ENCODE measurements around the gene SPINK8.
A peak's percentile ranks its signal among the peaks of the same experiment; 100 is the strongest.

Gene SPINK8

DNA sequence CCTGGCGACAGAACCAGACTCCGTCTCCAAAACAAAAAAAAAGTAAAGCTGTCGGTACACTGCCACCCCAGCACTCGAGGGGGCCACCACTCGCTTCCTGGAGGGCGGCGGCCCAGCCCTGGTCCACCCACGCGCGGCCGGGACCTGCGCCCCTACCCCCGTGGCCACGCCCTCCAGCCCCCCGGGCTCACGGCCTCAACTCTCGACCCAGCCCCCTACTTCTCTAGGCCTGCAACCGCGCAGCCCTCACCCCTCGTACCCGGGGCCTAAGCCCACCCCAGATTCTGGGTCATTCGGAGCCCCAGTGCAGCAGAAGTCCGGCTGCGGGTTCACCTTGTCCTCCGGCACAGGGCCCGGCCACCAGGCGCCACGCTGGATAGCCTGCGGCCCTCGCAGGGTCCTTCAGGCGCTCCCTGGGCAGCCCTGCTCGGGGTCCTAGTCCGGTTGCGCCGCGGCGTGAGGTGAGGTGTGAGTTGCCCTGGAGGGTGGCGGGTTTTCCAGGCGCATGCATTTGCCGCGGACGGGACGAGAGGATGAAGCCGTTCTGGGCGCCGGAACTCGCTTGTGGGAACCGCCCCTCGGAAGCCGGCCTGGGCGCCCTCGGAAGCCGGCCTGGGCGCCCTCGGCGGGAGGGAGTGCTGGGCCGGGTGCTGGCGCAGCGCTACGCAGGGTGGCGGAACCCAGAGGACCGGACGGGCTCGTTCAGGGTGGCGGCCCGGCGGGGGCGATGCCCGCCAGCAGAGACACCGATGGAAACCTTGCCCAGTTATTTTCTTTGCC lies 32.3 kb downstream of the SPINK8 start, which contains the start of gene NME6 (continued):
- peak; percentile 69; the same call in 1 of the 2 replicates for TF ChIP-seq ZNF423 (tag by site-specific recombination; IDR thresholded peaks at IDR 0.05)
- 0 out of 2 replicates have a peak, but pooled peaks have one; percentile 11 for TF ChIP-seq ZNF146 (tag by site-specific recombination; IDR thresholded peaks at IDR 0.05)
- TF ChIP-seq, protein P1, sequence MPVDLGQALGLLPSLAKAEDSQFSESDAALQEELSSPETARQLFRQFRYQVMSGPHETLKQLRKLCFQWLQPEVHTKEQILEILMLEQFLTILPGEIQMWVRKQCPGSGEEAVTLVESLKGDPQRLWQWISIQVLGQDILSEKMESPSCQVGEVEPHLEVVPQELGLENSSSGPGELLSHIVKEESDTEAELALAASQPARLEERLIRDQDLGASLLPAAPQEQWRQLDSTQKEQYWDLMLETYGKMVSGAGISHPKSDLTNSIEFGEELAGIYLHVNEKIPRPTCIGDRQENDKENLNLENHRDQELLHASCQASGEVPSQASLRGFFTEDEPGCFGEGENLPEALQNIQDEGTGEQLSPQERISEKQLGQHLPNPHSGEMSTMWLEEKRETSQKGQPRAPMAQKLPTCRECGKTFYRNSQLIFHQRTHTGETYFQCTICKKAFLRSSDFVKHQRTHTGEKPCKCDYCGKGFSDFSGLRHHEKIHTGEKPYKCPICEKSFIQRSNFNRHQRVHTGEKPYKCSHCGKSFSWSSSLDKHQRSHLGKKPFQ (tag by site-specific recombination; IDR thresholded peaks at IDR 0.05), result peak; percentile 93
- TF ChIP-seq, protein P2, sequence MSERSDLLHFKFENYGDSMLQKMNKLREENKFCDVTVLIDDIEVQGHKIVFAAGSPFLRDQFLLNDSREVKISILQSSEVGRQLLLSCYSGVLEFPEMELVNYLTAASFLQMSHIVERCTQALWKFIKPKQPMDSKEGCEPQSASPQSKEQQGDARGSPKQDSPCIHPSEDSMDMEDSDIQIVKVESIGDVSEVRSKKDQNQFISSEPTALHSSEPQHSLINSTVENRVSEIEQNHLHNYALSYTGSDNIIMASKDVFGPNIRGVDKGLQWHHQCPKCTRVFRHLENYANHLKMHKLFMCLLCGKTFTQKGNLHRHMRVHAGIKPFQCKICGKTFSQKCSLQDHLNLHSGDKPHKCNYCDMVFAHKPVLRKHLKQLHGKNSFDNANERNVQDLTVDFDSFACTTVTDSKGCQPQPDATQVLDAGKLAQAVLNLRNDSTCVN (tag by site-specific recombination; optimal IDR thresholded peaks at IDR 0.05), result peak; percentile 76
- TF ChIP-seq, protein P3, sequence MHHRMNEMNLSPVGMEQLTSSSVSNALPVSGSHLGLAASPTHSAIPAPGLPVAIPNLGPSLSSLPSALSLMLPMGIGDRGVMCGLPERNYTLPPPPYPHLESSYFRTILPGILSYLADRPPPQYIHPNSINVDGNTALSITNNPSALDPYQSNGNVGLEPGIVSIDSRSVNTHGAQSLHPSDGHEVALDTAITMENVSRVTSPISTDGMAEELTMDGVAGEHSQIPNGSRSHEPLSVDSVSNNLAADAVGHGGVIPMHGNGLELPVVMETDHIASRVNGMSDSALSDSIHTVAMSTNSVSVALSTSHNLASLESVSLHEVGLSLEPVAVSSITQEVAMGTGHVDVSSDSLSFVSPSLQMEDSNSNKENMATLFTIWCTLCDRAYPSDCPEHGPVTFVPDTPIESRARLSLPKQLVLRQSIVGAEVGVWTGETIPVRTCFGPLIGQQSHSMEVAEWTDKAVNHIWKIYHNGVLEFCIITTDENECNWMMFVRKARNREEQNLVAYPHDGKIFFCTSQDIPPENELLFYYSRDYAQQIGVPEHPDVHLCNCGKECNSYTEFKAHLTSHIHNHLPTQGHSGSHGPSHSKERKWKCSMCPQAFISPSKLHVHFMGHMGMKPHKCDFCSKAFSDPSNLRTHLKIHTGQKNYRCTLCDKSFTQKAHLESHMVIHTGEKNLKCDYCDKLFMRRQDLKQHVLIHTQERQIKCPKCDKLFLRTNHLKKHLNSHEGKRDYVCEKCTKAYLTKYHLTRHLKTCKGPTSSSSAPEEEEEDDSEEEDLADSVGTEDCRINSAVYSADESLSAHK (tag by site-specific recombination; IDR thresholded peaks at IDR 0.05), result no peak
- peak; percentile 80; the same call in 1 of the 2 replicates for TF ChIP-seq KLF8 (tag by site-specific recombination; IDR thresholded peaks at IDR 0.05)
- TF ChIP-seq ZNF416 (tag by site-specific recombination; IDR thresholded peaks at IDR 0.05), result no peak
- peak; percentile 83; the same call in 1 of the 2 replicates for TF ChIP-seq ZBTB20 (tag by site-specific recombination; IDR thresholded peaks at IDR 0.05)
- peak; percentile 80; the same call in 1 of the 2 replicates for TF ChIP-seq KLF7 (tag by site-specific recombination; IDR thresholded peaks at IDR 0.05; ENCODE audit: borderline replicate concordance)
- TF ChIP-seq SP7 (tag by site-specific recombination; IDR thresholded peaks at IDR 0.05), result peak; percentile 55; the same call in 1 of the 2 replicates
- TF ChIP-seq KLF10 (tag by site-specific recombination; IDR thresholded peaks at IDR 0.05), result peak; percentile 38; the same call in 1 of the 2 replicates
- peak; percentile 52; the same call in 1 of the 2 replicates for TF ChIP-seq ZNF76 (tag by site-specific recombination; IDR thresholded peaks at IDR 0.05; ENCODE audit: borderline replicate concordance, low read depth)
- 0 out of 2 replicates have a peak, but pooled peaks have one; percentile 8 for TF ChIP-seq RBAK (tag by site-specific recombination; IDR thresholded peaks at IDR 0.05)
- TF ChIP-seq ZNF24 (tag by site-specific recombination; IDR thresholded peaks at IDR 0.05), result 0 out of 2 replicates have a peak, but pooled peaks have one; percentile 65
- TF ChIP-seq SP2 (tag by site-specific recombination; IDR thresholded peaks at IDR 0.05), result peak; percentile 63
- TF ChIP-seq ZSCAN30 (tag by site-specific recombination; IDR thresholded peaks at IDR 0.05), result peak; percentile 24; the same call in 1 of the 2 replicates
- 0 out of 2 replicates have a peak, but pooled peaks have one; percentile 71 for TF ChIP-seq ZNF660 (tag by site-specific recombination; IDR thresholded peaks at IDR 0.05)
- TF ChIP-seq, protein P4, sequence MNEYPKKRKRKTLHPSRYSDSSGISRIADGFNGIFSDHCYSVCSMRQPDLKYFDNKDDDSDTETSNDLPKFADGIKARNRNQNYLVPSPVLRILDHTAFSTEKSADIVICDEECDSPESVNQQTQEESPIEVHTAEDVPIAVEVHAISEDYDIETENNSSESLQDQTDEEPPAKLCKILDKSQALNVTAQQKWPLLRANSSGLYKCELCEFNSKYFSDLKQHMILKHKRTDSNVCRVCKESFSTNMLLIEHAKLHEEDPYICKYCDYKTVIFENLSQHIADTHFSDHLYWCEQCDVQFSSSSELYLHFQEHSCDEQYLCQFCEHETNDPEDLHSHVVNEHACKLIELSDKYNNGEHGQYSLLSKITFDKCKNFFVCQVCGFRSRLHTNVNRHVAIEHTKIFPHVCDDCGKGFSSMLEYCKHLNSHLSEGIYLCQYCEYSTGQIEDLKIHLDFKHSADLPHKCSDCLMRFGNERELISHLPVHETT (tag by site-specific recombination; IDR thresholded peaks at IDR 0.05), result peak; percentile 26; the same call in 1 of the 2 replicates
- TF ChIP-seq ZNF223 (tag by site-specific recombination; IDR thresholded peaks at IDR 0.05), result peak; percentile 85
- TF ChIP-seq ZXDB (tag by site-specific recombination; IDR thresholded peaks at IDR 0.05), result peak; percentile 98
- TF ChIP-seq, protein P5, sequence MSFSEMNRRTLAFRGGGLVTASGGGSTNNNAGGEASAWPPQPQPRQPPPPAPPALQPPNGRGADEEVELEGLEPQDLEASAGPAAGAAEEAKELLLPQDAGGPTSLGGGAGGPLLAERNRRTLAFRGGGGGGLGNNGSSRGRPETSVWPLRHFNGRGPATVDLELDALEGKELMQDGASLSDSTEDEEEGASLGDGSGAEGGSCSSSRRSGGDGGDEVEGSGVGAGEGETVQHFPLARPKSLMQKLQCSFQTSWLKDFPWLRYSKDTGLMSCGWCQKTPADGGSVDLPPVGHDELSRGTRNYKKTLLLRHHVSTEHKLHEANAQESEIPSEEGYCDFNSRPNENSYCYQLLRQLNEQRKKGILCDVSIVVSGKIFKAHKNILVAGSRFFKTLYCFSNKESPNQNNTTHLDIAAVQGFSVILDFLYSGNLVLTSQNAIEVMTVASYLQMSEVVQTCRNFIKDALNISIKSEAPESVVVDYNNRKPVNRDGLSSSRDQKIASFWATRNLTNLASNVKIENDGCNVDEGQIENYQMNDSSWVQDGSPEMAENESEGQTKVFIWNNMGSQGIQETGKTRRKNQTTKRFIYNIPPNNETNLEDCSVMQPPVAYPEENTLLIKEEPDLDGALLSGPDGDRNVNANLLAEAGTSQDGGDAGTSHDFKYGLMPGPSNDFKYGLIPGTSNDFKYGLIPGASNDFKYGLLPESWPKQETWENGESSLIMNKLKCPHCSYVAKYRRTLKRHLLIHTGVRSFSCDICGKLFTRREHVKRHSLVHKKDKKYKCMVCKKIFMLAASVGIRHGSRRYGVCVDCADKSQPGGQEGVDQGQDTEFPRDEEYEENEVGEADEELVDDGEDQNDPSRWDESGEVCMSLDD (tag by site-specific recombination; IDR thresholded peaks at IDR 0.05), result peak; percentile 88
- TF ChIP-seq, protein P6, sequence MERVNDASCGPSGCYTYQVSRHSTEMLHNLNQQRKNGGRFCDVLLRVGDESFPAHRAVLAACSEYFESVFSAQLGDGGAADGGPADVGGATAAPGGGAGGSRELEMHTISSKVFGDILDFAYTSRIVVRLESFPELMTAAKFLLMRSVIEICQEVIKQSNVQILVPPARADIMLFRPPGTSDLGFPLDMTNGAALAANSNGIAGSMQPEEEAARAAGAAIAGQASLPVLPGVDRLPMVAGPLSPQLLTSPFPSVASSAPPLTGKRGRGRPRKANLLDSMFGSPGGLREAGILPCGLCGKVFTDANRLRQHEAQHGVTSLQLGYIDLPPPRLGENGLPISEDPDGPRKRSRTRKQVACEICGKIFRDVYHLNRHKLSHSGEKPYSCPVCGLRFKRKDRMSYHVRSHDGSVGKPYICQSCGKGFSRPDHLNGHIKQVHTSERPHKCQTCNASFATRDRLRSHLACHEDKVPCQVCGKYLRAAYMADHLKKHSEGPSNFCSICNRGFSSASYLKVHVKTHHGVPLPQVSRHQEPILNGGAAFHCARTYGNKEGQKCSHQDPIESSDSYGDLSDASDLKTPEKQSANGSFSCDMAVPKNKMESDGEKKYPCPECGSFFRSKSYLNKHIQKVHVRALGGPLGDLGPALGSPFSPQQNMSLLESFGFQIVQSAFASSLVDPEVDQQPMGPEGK (tag by site-specific recombination; IDR thresholded peaks at IDR 0.05), result peak; percentile 84
- no peak; the same call in 1 of the 2 replicates for TF ChIP-seq ZBTB17 (tag by site-specific recombination; IDR thresholded peaks at IDR 0.05)

Measured in HEK293 (cell line).